ENCODE data around the gene CD37.

DNA sequence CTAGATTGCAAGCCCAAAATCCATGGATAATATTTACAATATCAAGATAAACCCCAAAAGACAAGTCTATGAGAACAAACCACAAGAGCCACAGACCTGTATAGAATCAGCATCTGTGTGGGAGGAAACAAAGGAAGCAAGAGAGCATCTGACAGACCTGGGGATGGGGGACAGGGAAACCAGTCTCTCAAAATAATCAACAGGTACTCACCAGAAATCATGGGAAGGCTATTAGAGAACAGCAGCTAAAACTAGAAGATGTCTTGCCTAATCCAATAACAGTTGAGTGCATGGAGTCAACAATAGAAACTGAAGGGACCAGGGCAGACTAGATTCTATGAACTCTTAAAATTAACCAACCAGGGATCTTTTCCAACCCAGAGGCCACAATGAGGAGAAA lies 18.9 kb upstream of the CD37 start:
- TF ChIP-seq GATA2 (IDR thresholded peaks at IDR 0.05; ENCODE audit: low read depth, low read length) (no peak), GATA3 (IDR thresholded peaks at IDR 0.05; ENCODE audit: low read depth, low read length) (no peak)

Data from SH-SY5Y (cell line).